ENCODE data around the gene SMURF1.

SMURF1 gene

DNA sequence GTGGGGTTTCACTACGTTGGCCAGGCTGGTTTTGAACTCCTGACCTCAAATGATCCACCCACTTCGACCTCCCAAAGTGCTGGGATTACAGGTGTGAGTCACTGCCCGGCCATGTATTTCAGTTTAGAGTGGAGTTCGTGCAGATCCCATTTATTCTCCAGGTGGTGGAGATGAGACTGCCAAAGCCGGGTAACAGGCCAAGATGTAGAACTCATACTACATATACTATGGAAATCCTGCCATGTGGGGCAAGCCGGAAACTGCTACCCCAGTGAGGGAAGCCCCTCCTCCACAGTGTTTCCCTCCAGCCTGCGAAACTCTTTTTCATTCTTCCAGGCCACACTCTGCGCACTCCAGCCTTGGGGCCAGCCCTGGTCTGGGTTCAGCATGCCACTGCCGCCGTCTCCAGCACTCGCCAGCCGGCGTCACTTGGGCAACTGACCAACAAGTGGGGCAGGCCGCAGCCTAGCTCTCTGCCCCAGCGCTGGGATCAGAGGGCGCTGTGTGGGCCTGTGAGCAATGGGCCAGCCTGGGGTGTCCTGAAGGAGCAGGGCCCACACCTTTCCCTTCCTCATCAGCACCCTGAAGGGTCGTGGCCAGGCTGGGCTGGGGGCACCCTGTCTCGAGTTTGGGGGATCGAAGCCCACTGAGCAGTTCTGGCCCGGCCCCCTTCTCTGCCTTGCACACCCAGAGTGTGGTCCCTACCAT lies 143.6 kb downstream of the SMURF1 start:
- TF ChIP-seq, protein P1, sequence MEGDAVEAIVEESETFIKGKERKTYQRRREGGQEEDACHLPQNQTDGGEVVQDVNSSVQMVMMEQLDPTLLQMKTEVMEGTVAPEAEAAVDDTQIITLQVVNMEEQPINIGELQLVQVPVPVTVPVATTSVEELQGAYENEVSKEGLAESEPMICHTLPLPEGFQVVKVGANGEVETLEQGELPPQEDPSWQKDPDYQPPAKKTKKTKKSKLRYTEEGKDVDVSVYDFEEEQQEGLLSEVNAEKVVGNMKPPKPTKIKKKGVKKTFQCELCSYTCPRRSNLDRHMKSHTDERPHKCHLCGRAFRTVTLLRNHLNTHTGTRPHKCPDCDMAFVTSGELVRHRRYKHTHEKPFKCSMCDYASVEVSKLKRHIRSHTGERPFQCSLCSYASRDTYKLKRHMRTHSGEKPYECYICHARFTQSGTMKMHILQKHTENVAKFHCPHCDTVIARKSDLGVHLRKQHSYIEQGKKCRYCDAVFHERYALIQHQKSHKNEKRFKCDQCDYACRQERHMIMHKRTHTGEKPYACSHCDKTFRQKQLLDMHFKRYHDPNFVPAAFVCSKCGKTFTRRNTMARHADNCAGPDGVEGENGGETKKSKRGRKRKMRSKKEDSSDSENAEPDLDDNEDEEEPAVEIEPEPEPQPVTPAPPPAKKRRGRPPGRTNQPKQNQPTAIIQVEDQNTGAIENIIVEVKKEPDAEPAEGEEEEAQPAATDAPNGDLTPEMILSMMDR (IDR thresholded peaks at IDR 0.05): no peak

DNA sequence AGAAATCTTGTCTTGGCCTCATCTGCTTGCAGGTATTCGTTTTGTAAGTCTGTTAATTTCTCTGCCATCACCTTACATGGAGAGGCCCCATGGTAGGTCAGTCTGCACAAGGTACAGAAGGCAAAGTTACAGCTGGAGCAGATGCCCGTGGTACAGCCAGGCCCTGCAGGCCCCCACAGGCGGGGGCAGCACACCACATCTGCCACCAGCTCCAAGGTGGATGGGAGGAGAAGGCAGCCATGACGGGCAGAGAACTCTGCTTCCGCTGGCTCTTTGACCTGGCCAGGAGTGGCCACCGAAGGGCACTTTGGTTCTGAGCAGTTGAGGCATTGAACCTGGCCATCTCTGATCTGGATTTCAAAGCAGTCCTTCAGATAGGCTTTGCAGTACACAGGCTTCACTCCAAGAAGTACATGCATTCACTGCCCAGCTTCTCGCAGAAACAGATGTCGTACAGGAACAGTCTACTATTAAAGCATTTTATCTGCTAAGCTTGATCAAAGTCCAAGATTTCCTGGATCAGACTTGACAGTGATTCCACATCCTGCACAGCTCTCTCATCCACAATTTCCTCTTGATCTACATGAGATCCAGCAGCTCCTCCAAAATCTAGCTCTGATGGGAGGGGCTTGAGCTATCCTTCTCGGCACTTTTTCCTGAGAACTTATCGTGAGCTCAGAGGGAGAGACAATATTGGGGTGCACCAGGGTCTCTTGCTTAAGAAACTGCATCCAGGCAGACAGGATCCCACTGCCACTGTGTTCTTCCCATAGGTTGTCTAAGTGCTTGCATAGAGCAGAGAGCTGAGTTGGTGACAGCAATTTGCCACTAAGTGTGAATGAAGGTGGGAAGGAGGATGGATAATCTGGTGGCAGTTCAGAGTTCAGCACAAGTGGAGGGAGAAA lies 144.8 kb downstream of the SMURF1 start:
- TF ChIP-seq, protein P1 (IDR thresholded peaks at IDR 0.05): no peak

DNA sequence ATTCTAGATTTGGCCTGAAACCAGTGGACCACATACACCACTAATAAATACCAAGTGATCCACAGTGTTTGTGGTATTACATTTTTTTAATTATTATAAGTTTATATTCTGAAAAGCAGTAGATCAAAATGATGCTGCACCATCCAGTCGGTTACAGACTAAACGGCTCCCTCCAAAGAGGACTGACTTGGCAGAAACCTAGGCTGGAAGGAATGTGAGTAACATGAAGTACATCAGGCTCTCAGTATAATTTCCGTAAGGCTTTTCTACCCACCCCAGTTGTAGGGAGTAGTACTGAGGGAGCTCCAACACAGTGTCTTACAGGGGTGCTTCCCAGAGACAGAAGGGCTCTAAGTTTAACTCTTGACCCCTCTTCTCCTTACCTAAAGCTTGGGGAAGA lies 146.1 kb downstream of the SMURF1 start:
- TF ChIP-seq, protein P1 (IDR thresholded peaks at IDR 0.05): no peak

DNA sequence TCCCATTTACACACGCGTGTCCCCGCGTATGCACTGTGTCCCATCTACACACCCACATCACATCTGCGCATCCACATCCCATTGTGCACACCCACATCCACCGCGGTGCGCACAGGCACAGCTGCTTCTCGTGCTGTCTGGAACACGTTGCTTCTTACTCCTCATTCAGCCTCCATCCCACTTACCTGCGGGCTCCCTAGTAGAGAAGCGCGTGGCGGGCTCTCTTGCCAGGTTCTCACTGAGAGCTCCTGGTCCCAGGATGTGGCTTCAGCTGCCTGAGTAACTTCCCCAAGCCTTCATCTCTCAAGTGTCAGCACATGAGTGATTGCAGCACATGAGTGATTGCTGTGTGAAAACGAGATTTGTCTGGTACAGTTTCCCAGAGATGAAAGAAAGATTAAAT lies 147.8 kb downstream of the SMURF1 start:
- TF ChIP-seq, protein P1 (IDR thresholded peaks at IDR 0.05): no peak

DNA sequence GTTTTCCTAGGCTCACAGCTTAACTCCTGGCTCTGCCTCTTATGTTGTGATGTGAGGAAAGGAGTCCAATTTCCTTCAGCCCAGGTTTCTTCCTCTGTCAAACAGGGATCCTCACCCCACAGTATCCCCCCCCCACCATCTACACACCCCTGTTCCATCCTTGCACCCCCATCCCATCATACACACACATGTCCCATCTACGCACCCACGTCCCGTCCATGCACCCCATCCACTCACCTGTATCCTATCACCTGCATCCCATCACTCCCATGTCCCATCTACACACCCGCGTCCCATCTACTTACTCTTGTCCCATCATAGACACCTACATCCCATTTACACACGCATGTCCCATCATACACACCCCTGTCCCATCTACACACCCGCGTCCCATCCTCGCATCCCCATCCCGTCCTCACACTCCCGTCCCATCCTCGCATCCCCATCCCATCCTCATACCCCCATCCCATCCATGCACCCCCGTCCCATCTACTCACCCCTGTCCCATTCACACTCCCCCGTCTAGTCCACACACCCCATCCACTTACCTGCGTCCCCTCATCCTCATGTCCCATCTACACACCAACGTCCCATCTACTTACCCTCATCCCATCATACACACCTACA lies 148.3 kb downstream of the SMURF1 start:
- TF ChIP-seq, protein P1 (IDR thresholded peaks at IDR 0.05): no peak

DNA sequence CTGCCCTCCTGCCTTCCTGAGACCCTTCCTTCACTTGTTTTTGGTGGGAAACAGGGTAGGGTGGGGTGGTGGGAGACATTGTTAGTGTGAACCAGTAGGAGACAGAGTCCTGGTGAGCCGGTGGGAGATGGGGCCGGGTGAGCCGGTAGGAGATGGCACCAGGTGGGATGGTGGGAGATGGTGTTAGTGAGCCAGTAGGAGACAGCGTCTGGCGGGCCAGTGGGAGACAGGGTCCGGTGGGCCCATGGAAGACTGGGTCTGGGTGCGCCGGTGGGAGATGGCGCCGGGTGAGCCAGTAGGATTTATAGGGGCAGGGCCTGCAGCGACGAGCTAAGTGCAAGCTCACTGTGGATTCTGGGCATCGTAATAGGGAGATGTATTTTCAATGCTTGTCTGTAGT lies 148.8 kb downstream of the SMURF1 start:
- TF ChIP-seq, protein P1 (IDR thresholded peaks at IDR 0.05): no peak

DNA sequence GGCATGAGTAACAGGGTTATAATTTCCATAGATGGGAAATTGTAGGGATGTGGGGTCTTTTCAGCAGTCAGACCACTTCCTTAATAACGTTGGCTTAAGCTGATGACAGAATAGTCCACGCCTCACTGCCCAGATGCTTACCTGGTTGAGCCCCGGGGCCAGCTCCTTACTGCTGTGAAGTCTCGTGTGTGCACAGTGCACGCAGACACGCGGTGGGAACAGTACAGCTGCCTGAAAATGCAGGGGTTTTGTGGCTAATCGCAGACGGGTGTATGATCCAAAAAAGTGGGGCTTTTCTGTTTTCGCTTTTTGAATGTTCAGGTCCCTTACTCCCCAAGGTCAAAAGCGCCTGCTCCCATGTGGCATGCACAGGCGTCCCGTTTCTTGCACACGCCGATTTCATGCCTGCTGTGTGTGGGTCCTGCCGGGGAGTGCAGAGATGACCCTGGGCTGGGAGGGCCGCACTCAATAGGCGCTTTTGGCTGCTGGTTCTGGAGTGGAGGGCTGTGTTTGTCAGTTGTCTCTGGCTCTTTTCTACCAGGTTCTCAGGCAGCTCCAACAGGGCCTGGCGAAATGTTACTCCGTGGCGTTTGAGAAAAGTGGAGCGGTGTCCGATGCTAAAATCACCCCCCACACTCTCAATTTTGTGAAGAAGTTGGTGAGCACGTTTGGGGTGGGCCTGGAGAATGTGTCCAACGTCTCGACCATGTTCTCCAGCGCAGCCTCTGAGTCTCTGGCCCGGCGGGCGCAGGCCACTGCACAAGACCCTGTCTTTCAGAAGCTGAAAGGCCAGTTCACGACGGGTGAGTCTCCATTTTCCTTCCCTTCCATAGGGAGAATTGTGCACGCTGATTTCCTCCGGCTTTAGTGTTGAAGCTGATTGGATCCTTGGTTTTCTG lies 149.6 kb downstream of the SMURF1 start:
- TF ChIP-seq, protein P1 (IDR thresholded peaks at IDR 0.05): no peak

Measured in LNCAP (cell line).